Measurements from ENCODE around the gene RGSL1. TPM values are rescaled to one million over a fixed set of nuclear protein-coding genes. Genes with fewer than 3 reads are reported as not detected.

RGSL1 gene
- total and polyA plus RNA-seq, 8 donors = not detected

GRCh38 chr1:182488803-182489202, 38.9 kb downstream of the RGSL1 start:
- no peaks in the 10 kb centered on the region for H3K36me3 ChIP-seq
- intact Hi-C loops (cut with DNase I) = no loop called here
- 85 to 95% methylated on average over 1 of the region's 1 CpG for whole genome bisulfite sequencing, 2 donors
- H3K27me3 ChIP-seq = no peaks in the 10 kb centered on the region
- no peaks in the 10 kb centered on the region for H3K4me1 ChIP-seq
- H3K9me3 ChIP-seq = no peaks in the 10 kb centered on the region
- DNase-seq = no peak
- no peak for ATAC-seq
- H3K27ac ChIP-seq = no peak overlapping the region
- no peak overlapping the region for H3K4me3 ChIP-seq
- TF ChIP-seq CTCF (IDR thresholded peaks at IDR 0.05) = no peak
- no peak for FAIRE-seq

GRCh38 chr1:182493063-182493462, 43.1 kb downstream of the RGSL1 start:
- 68 to 74% methylated on average over 2 of the region's 2 CpGs for WGBS, 2 donors

GRCh38 chr1:182495002-182495401, 45.1 kb downstream of the RGSL1 start:
- no peak for FAIRE-seq
- Histone ChIP-seq H3K9me3 (no peaks in the 10 kb centered on the region), H3K27ac (no peak overlapping the region), H3K4me1 (no peaks in the 10 kb centered on the region), H3K4me3 (no peak overlapping the region), H3K27me3 (peaks cover 0 to 2% (median 0%) of the 10 kb centered on the region in 4 donors), H3K36me3 (no peaks in the 10 kb centered on the region)
- no peak for ATAC-seq
- TF ChIP-seq CTCF (IDR thresholded peaks at IDR 0.05) = no peak
- DNase-seq = no peak
- intact Hi-C loops (cut with DNase I) = no loop called here

More at GRCh38 chr1:182493063-182493462, 43.1 kb downstream of the RGSL1 start:
- no peak for DNase-seq
- H3K27ac ChIP-seq = no peak overlapping the region
- FAIRE-seq = no peak
- TF ChIP-seq CTCF (IDR thresholded peaks at IDR 0.05) = no peak
- H3K4me1 ChIP-seq = no peaks in the 10 kb centered on the region
- intact Hi-C loops (cut with DNase I) = no loop called here
- no peaks in the 10 kb centered on the region for H3K9me3 ChIP-seq
- no peaks in the 10 kb centered on the region for H3K27me3 ChIP-seq
- no peak for ATAC-seq
- no peaks in the 10 kb centered on the region for H3K36me3 ChIP-seq
- H3K4me3 ChIP-seq = no peak overlapping the region

- intact Hi-C loops (cut with DNase I) = no loop called here
- no peaks in the 10 kb centered on the region for H3K4me1 ChIP-seq
- no peak for FAIRE-seq
- TF ChIP-seq CTCF (IDR thresholded peaks at IDR 0.05) = no peak
- no peak for DNase-seq
- H3K27me3 ChIP-seq = peaks cover 0 to 3% (median 0%) of the 10 kb centered on the region in 4 donors
- no peaks in the 10 kb centered on the region for H3K9me3 ChIP-seq
- no peak overlapping the region for H3K4me3 ChIP-seq
- H3K27ac ChIP-seq = no peak overlapping the region
- H3K36me3 ChIP-seq = no peaks in the 10 kb centered on the region
- no peak for ATAC-seq
These were observed 45.7 kb downstream of the RGSL1 start for GRCh38 chr1:182495693-182496092.

GRCh38 chr1:182507685-182508084, 57.7 kb downstream of the RGSL1 start:
- intact Hi-C loops (cut with DNase I) = no loop called here
- Histone ChIP-seq H3K4me1 (no peaks in the 10 kb centered on the region), H3K4me3 (no peak overlapping the region), H3K36me3 (no peaks in the 10 kb centered on the region), H3K27me3 (no peaks in the 10 kb centered on the region), H3K27ac (no peak overlapping the region), H3K9me3 (no peaks in the 10 kb centered on the region)
- TF ChIP-seq CTCF (IDR thresholded peaks at IDR 0.05) = no peak
- DNase-seq = no peak
- ATAC-seq = no peak
- 26 to 31% methylated on average over 3 of the region's 3 CpGs for WGBS, 2 donors
- FAIRE-seq = no peak
